Right ventricle myocardium superior (tissue), 1 donor: ENCODE data around the gene IL21R. TPM values are rescaled to one million over a fixed set of nuclear protein-coding genes. Genes with fewer than 3 reads are reported as not detected.
A peak's percentile ranks its signal among the peaks of the same experiment; 100 is the strongest.

Source experiments
- ATAC-seq: fragments of 200-7000 bp; cut with Tn5 transposase; one replicate; pipeline ENCODE4 v1.9.1; 2020; ENCODE audit warnings: mild to moderate bottlenecking; ENCODE audit not compliant: poor library complexity
- DNase-seq: peaks from one replicate; pipeline ENCODE4 v3.0.0-alpha.2; 2020
- intact Hi-C: fragments of 100-400 bp; cut with DNase I; formaldehyde crosslinking; loops from one replicate; pipeline ENCODE4 v1.11.2; 2022
- total RNA-seq: library from RNA; stranded (reverse); fragmentation: NEBNext Ultra II Directional; extraction: Animal tissue kit (Norgen Biotek cat#: 25700); gene quantifications from one replicate; pipeline ENCODE4 v1.2.1, GENCODE V29; 2021
- donor health status: DM: no; HTN: yes; CAD: no; lungs with severe emphysema.

IL21R gene
- total RNA-seq, 1 donor from 2014 or later = 0.13 TPM

DNA sequence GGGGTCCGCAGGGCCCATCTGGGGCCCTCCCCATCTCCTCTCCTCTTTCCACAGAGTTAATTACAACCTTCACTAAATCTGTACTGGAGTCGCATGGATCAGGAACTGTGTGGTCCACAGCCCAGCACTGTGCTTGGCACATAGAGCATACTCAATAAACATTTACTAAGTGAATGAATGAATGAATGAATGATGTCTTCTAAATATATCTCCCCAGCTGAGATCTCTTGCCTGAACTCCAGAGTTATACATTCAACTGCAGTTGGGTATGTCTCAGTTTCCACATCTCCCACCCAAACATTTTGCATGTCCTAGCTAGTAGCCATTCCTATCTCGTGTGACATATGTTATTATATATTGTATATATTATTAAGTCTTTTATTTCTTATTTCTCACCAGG, 28.7 kb upstream of the IL21R start:
- intact Hi-C loops = no loop called here
- ATAC-seq (no peak), DNase-seq (no peak)

DNA sequence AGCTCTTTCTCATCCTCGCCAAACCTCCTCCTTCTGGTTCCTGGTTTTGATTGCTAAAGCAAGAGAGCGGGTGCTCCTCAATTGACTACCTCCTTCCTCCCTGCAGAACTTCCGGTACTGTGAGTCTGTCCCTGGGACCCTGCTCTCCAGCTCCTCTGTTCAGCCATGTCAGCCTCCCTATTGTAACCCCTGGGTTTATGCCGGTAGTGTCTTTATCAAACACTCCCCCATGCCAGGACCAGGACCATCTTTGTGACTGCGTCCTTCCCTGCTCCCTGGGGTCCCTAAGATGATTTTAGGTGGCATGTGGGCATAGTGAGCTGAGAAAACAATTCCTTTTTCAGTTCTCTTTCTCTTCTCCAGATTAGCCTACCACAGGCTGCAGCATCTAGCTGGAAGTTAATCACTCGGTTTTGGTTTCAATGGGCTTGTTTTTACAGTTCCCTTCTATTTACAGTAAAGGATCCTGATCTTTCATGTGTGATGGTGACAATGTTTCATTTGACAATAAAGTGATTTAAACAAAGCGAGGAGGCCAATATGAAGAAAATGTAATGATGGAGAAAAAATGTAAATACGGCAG, 27.7 kb upstream of the IL21R start:
- DNase-seq (no peak), ATAC-seq (peak; percentile 53)
- intact Hi-C loops = no loop called here

DNA sequence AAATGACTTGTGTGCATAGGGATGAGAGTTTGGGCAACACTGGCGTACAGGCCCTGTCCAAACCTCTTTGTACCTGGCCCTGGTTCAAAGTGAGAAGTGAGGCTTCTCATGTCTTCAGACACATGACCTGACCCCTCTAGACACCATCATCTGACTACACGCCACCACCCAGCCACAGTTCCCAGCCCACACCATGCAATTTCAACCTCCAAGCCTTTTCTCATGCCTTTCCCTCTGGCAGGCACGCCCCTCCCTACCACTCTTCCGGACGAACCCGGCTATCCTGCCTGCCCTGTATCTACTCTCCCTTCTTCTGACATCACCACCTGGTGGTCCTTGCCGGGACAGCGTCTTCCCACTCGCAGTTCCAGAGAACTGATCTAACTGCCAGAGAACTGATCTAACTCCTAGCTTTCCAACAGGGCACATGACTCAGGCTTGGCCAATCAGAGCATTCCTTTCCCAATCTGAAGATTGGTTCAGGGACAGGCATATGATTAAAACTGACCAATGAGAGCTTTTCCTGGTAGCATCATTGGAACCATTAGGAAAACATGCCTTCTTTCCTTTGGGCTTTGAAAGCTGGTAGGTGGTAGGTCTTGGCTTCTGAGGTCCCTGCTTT, 27.1 kb upstream of the IL21R start:
- intact Hi-C loops = no loop called here
- DNase-seq (peak; percentile 71), ATAC-seq (peak; percentile 81)

DNA sequence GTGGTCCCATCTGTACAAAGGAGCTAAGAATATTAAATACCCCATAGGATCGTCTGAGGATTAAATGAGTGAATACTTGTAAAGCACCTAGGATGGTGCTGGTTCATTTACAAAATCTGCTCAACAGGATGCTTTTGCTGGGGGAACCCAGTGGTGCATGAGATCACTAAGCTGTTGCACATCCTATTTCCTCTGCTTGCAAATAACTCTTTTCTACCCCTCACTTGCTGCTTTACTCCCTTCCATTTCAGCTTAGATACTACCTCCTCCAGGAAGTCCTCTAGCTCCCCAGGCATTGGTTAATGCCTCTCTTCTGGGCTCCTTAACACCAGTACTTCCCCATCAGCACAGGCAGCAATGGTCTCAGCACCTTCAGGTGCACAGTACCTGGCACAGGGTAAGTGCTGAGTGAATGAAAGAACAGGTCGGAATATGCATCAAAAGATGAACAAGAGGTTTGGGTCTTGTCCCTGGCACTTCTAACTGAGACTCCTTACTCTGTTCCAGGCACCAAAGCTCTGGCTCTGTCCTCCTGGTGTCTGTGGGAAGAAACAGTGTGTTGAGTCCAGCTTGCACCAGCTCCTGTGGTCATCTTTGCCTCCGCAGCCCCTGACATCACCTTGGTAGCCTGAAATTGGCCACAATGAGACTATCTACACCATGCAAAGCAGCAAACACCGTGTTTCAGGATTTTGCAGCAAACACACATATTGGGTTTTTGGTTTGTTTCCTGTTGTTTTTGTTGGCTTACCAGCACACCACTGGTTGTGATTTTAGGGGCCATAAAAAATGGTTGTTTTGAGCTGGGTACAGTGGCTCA, 24.1 kb upstream of the IL21R start:
- ATAC-seq (no peak), DNase-seq (no peak)
- intact Hi-C loops = no loop called here

DNA sequence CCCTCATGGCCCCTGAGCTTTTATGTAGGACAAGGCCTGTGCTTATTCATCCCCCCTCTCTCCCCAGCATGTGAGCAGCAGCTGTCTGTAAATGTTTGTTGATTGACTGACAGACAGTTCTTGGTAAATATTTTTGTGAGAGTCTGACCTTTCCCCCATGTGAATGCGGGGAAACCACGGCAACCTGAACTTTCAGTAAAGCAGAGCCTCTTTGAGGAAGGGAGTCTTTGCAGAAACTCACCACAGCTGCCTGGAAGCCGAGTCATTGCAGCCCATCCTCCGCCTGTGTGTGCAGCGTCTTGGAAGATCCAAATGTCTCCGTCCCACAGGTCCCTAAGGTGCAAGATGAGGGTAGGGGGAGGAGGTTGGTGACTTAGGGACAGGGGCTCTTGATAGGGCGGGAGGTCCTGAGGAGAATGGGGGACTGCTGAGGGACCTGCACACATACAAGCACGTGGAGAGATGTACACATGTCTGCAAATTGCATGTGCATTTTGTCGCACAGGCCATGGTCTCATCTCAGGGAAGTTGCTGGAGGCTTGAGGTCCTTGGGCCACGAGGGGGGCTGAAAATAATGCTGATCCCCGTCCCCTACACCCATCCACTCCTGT, 23.0 kb upstream of the IL21R start:
- no peak for DNase-seq
- ATAC-seq = no peak
- intact Hi-C loops = no loop called here

DNA sequence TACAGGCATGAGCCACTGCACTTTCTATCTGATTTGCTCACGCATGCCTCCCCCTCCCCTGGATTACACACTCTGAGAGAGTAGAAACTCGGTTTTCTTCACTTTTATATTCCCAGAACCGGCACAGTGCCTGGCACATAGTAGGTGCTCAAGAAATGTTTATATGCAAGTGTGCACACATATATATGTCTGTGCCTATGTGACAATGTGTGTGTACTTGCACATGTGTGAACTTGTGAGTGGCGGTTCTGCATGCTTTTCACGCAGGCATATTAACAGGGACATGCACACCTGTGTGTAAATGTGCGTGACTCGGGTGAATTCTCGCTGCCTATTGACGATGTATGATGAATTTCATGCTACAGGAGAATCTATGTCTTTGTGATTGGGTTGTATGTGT, 22.1 kb upstream of the IL21R start:
- DNase-seq (no peak), ATAC-seq (no peak)
- intact Hi-C loops = no loop called here

DNA sequence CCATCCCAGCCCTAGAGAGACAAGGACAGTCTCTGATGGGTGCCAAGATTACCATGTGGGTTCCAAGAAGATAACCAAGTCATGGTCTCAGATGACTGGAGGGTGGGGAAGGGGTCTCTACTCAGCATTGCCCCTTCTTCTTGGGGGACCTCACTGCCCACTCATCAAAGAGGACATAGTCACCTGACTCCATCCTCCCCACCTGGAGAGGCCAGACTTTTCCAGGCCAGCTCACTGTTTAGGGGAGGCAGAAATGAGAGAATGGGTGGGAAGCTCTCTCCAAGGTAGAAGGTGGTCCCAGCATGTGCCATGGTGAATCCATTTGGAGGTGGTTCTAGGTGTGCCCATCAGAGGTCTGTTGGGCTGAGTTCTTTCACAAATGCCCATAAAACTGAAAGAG, 20.7 kb upstream of the IL21R start:
- intact Hi-C loops = no loop called here
- ATAC-seq (no peak), DNase-seq (no peak)

DNA sequence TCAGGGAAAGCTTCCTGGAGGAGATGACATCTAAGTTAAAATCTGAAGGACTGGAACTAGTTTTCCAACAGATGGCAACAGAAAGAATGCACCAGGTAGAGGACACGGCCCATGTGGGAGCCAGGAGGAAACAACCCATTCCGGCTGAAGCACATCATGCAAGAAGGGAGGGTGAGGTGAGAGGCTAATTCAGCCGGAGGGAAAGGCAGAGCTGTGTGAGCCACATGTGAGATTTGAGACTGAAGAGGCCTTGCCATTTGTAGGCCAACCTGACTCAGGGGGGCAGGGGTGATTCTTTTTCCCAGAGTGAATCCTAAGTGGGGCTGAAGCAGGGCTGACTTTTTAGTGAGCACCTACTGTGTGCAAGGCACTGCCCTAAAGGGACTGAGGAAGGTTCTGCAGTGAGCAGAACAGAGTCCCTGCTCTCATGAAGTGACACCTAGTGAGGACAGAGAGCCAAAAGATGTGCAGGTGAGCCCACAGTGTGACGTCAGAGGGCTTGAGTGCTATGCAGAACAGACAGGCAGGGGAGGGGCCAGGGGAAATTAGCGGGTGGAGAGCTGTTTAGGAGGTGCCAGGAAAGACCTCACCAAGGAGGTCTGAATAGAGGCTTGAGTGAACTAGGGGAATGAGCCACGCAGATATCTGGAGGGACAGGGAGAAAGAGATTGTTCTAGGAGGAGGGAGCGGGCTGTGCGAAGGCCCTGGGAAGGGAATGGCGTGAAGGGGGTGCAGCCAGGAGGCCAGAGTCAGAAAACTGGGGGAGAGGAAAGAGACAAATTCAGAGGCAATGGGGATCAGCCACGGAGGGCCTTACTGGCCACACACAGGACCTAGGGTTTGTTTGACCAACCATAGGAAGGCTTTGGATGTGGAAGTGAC, 19.8 kb upstream of the IL21R start:
- intact Hi-C loops = no loop called here
- no peak for ATAC-seq
- DNase-seq = no peak

DNA sequence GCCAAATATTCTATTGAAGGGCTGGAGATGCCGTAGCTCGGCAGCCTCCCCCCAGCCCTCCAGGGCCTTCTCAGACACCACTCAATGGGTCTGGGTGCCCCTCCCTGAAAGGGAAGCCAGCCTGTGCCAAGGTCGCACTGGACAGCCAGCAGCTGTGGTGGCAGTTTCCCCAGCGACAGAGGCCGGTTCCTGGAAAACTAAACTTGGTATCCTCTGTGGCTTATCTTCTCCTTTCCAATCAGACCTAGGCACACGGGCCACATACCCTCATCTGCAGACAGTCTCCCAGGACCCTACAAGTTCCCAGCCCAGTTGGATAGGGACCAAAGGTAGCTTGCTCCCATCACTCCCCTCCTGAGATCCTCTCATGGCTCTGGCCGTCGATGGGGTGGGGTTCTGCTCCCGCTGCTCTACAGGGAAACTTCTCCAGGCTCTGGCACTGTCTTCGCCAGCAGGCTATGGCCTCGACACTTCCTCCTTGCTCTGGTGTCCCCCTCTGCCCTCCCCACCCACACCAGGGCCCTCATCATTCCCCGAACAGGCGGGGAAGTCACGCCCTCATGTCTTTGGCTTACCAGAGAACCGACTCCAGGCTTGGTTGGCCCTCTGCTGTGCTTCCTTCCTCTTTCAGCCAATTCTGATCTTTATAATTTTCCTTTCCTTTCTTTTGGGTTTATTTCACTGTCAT, 18.3 kb upstream of the IL21R start:
- ATAC-seq (peak; percentile 78), DNase-seq (peak; percentile 72)
- intact Hi-C loops = no loop called here

DNA sequence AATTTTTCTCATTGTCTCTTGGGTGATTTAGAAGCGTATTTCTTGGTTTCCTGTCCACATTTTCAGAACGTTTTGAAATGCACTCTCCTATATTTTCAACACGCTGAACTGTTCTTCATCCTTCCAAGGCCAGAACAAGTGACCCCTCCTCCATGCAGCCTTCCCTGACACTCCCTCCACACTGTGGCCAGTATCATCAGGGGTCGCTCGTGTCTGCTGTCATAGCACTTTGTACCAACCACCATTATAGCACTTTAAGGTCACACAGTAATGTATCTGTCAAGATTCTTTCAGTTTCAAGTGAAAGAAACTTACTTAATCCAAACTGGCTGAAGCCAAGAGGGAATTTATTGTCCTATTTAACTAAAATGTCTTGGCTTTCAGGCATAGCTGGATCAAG, 17.5 kb upstream of the IL21R start:
- DNase-seq (no peak), ATAC-seq (no peak)
- intact Hi-C loops = no loop called here

DNA sequence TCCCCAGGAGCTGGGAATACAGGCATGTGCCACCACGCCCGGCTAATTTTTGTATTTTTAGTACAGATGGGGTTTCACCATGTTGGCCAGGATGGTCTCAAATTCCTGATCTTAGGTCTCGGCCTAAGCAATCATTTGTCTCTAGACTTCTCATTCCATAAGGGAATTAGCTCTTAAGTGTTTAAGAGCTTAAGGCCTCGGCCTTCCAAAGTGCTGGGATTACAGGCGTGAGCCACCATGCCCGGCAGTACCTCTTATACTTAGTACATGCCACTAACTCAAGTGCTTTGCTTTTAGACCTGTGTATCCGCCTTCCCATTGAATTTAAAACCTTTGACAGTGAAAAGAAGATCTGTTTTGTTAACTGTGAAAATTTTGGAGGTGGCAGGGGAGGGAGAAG, 16.6 kb upstream of the IL21R start:
- intact Hi-C loops = no loop called here
- DNase-seq = no peak
- no peak for ATAC-seq

DNA sequence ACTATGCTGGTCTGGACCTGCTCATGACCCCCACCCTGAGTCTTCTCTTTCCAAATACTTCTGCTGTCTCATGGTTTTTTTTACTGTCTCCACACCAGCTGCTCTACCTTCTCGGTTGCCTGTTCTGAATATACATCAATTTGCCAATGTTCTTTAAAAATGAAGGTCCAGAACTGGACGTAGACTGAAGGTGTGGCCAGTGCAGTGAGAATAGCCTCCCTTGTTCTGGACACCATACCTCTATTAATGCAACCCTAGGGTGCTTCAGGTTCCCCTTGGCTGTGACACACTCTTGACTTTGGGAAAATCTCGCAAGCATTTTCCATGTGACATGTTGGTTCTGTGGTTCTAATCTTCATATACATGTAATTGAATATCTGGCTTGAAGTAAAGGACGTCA, 15.3 kb upstream of the IL21R start:
- ATAC-seq (no peak), DNase-seq (no peak)
- intact Hi-C loops = no loop called here

DNA sequence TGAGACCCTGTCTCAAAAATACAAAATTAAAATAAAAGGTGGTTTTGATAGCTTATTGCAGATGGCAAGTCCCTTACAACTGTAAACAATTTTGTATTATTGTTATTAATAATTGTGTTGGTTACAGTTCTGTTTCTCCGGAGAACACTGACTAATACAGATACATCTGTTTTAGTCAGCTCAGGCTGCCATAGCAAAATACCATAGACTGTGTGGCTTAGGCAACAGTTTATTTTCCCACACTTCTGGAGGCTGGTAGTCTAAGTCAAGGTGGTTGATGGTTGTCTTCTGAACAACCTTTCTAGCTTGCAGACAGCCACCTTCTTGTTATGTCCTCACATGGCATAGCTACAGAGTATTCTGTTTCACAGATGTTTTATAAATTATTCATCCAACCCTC, 14.2 kb upstream of the IL21R start:
- ATAC-seq (no peak), DNase-seq (no peak)
- intact Hi-C loops = no loop called here

DNA sequence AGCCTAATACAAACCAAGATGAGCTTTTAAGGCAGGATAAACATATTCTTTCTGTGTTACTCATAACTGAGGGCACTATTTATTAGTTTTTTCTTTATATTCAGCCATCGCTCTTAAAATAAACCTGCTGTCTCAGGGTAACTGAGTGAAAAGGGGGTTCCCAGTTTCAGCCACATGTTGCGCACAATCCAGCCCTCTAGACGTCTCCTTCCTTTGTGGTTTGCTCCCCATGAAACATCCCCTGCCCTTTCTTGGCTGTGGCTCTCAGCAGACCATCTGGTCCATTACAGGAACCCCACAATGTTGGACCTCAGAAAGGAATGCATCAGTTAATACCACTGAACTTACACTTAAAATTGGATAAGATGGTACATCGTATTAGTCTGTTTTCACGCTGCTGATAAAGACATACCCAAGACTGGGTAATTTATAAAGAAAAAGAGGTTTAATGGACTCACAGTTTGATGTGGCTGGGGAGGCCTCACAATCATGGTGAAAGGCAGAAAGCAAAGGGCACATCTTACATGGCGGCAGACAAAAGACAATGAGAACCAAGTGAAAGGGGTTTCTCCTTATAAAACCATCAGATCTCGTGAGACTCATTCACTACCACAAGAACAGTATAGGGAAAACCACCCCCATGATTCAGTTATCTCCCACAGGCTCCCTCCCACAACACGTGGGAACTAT, 12.6 kb upstream of the IL21R start:
- ATAC-seq (no peak), DNase-seq (no peak)
- intact Hi-C loops = no loop called here

DNA sequence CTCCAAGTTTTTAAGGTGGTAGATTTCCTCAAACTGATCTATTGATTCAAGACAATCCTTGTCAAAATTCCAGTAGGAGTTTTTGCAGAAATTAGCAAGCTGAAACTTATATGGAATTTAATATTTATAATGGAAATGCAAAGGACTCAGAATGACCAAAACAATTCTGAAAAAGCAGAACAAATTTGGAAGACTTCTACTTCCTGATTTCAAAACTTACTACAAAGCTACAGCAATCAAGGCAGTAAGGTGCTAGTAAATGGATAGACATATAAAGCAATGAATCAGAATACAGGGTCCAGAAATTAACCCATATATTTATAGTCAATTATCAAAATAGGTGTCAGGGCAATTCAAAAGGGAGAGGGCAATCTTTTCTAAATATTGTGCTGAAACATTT, 11.8 kb upstream of the IL21R start:
- no peak for DNase-seq
- intact Hi-C loops = no loop called here

DNA sequence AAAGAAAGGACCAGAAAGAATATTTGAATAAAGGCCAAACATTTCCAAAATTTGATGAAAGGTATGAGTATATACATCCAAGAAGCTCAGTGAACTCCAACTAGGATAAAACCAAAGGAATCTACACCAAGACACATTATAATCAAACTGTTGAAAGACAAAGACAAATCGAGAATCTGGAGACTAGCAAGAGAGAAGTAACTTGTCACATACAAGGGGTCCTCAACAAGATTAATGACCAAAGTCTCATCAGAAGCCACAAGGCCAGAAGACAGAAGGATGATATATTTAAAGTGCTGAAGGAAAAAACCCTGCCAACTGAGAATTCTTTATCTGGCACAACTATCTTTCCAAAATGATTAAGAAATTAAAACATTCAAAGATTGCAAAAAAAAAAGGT, 9.3 kb upstream of the IL21R start:
- no peak for DNase-seq
- no peak for ATAC-seq
- intact Hi-C loops = no loop called here

More for the DNA sequence above, 11.8 kb upstream of the IL21R start:
- no peak for ATAC-seq

DNA sequence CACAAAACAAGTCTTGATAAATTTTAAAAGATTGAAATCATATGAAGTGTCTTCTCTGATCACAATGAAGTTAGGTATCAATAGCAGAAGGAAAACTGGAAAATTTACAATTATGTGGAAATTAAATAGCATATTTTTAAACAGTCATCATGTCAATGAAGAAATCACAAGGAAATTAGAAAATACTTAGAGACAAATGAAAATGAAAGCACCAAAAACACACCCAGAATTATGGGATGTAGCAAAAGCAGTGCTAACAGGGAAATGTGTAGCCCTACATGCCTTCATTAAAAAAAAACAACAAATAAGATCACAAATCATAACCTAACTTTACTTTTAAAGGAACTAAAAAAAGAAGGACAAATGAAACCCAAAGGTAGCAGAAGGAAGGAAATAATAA, 7.5 kb upstream of the IL21R start:
- intact Hi-C loops = no loop called here
- ATAC-seq = no peak
- DNase-seq = no peak
